WTC11 (cell line): ENCODE results near the gene SHC3.

Source experiments
- AR ChIP-seq: fragments of 250-450 bp; sonication (Bioruptor Pico); IDR thresholded peaks from 2 replicates; pipeline ENCODE4 v1.9.0; 2021; ENCODE audit warnings: mild to moderate bottlenecking
- ATF1 ChIP-seq: sonication (generic); formaldehyde crosslinking; IDR thresholded peaks from 2 replicates; pipeline ENCODE4 v1.8.1; 2023; ENCODE audit warnings: mild to moderate bottlenecking, moderate library complexity, missing genetic modification reagents
- ATF3 ChIP-seq: sonication (generic); formaldehyde crosslinking; conservative IDR thresholded peaks from 2 replicates; pipeline ENCODE4 v1.8.1; 2022; ENCODE audit warnings: mild to moderate bottlenecking, missing genetic modification reagents
- ELF4 ChIP-seq: sonication (generic); formaldehyde crosslinking; IDR thresholded peaks from 2 replicates; pipeline ENCODE4 v1.8.1; 2022; ENCODE audit warnings: low read depth, mild to moderate bottlenecking, moderate library complexity, missing genetic modification reagents
- FOXK1 ChIP-seq: sonication (generic); formaldehyde crosslinking; IDR thresholded peaks from 2 replicates; pipeline ENCODE4 v1.8.0; 2022; ENCODE audit warnings: mild to moderate bottlenecking, moderate library complexity, missing genetic modification reagents
- NFE2L1 ChIP-seq: sonication (generic); formaldehyde crosslinking; IDR thresholded peaks from 2 replicates; pipeline ENCODE4 v1.8.1; 2023; ENCODE audit warnings: missing genetic modification reagents
- NR2C2 ChIP-seq: sonication (generic); formaldehyde crosslinking; IDR thresholded peaks from 2 replicates; pipeline ENCODE4 v1.8.0; 2022; ENCODE audit warnings: mild to moderate bottlenecking, missing genetic modification reagents
- PRRX2 ChIP-seq: fragments of 250-450 bp; sonication (Bioruptor Pico); IDR thresholded peaks from 2 replicates; pipeline ENCODE4 v1.8.0; 2021; ENCODE audit warnings: mild to moderate bottlenecking
- RELA ChIP-seq: sonication (generic); formaldehyde crosslinking; IDR thresholded peaks from 2 replicates; pipeline ENCODE4 v1.8.1; 2022; ENCODE audit warnings: missing genetic modification reagents, mild to moderate bottlenecking, borderline replicate concordance
- TEAD4 ChIP-seq: sonication (generic); formaldehyde crosslinking; IDR thresholded peaks from 2 replicates; pipeline ENCODE4 v1.8.0; 2022; ENCODE audit warnings: mild to moderate bottlenecking, missing genetic modification reagents
- ZNF263 ChIP-seq: sonication (generic); formaldehyde crosslinking; IDR thresholded peaks from 2 replicates; pipeline ENCODE4 v1.8.1; 2022; ENCODE audit warnings: low read depth, mild to moderate bottlenecking, moderate library complexity, missing genetic modification reagents
- TF ChIP-seq, protein P1 (sequence below): fragments of 200-600 bp; IDR thresholded peaks from 2 replicates; pipeline ENCODE4 v1.8.0; 2022; ENCODE audit warnings: antibody characterized with exemption
- TF ChIP-seq, protein P2 (sequence below): fragments of 250-450 bp; sonication (Bioruptor Pico); IDR thresholded peaks from 2 replicates; pipeline ENCODE4 v1.8.0; 2021; ENCODE audit warnings: mild to moderate bottlenecking

DNA sequence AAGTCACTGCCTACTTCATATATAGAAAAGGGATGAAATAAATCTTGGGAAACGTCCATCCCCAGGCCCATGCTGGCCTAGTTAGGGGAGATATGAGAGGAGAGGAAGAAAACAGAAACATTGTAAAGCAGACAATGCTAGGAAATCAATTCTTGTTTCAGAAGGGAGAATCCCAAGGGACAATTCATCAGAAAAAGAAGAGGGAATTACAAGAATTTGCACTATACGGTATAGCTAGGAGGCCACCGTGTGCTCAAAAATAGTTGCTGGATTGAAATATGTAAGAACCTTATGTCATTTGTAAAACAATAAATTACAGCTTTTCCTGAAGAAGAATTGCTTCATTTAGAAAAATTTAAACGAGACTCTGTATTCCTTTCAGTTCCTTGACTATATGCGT is 8.3 kb upstream of the SHC3 start:
- TF ChIP-seq NR2C2 (CRISPR knock-in tag), result no peak
- TF ChIP-seq, protein P1, sequence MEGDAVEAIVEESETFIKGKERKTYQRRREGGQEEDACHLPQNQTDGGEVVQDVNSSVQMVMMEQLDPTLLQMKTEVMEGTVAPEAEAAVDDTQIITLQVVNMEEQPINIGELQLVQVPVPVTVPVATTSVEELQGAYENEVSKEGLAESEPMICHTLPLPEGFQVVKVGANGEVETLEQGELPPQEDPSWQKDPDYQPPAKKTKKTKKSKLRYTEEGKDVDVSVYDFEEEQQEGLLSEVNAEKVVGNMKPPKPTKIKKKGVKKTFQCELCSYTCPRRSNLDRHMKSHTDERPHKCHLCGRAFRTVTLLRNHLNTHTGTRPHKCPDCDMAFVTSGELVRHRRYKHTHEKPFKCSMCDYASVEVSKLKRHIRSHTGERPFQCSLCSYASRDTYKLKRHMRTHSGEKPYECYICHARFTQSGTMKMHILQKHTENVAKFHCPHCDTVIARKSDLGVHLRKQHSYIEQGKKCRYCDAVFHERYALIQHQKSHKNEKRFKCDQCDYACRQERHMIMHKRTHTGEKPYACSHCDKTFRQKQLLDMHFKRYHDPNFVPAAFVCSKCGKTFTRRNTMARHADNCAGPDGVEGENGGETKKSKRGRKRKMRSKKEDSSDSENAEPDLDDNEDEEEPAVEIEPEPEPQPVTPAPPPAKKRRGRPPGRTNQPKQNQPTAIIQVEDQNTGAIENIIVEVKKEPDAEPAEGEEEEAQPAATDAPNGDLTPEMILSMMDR, result no peak
- TF ChIP-seq ELF4 (CRISPR knock-in tag), result no peak
- no peak for TF ChIP-seq AR
- no peak for TF ChIP-seq FOXK1 (CRISPR knock-in tag)
- TF ChIP-seq ATF3, result no peak
- no peak for TF ChIP-seq ZNF263 (CRISPR knock-in tag)
- TF ChIP-seq TEAD4, result no peak
- no peak for TF ChIP-seq RELA
- no peak for TF ChIP-seq PRRX2 (CRISPR knock-in tag)
- no peak for TF ChIP-seq NFE2L1 (CRISPR knock-in tag)
- TF ChIP-seq, protein P2, sequence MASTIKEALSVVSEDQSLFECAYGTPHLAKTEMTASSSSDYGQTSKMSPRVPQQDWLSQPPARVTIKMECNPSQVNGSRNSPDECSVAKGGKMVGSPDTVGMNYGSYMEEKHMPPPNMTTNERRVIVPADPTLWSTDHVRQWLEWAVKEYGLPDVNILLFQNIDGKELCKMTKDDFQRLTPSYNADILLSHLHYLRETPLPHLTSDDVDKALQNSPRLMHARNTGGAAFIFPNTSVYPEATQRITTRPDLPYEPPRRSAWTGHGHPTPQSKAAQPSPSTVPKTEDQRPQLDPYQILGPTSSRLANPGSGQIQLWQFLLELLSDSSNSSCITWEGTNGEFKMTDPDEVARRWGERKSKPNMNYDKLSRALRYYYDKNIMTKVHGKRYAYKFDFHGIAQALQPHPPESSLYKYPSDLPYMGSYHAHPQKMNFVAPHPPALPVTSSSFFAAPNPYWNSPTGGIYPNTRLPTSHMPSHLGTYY (CRISPR knock-in tag), result no peak
- TF ChIP-seq ATF1 (CRISPR knock-in tag), result no peak
